Activated CD4-positive, alpha-beta T cell treated with anti-CD3 and anti-CD28 coated beads, Interleukin-2, Interleukin-4, amounts not matched to agents 100 ng/mL and 50 ng/mL, durations not matched to agents 16 hours and 8 hours (primary cell): ENCODE measurements around the gene MEA1.

ENCODE experiments used
- DNase-seq: peaks from one replicate; pipeline ENCODE4 v3.0.0-alpha.2; 2020; ENCODE audit warnings: low spot score

The MEA1 gene

GRCh38 chr6:43038727-43039126 is 25.0 kb upstream of the MEA1 start:
- no peak for DNase-seq

- DNase-seq = no peak
These were observed 24.0 kb upstream of the MEA1 start for GRCh38 chr6:43037706-43038105.

- DNase-seq = no peak
These were observed 23.5 kb upstream of the MEA1 start for GRCh38 chr6:43037197-43037596.

- DNase-seq = no peak
These were observed 23.0 kb upstream of the MEA1 start for GRCh38 chr6:43036712-43037111.

GRCh38 chr6:43035495-43036194 is 21.9 kb upstream of the MEA1 start:
- no peak for DNase-seq

- DNase-seq = no peak
These were observed 20.4 kb upstream of the MEA1 start for GRCh38 chr6:43034190-43034525.

GRCh38 chr6:43033496-43034189 is 19.9 kb upstream of the MEA1 start:
- DNase-seq = no peak

- DNase-seq = no peak
These were observed 18.6 kb upstream of the MEA1 start for GRCh38 chr6:43032326-43032725.

- no peak for DNase-seq
These were observed 15.4 kb upstream of the MEA1 start for GRCh38 chr6:43029120-43029519.

GRCh38 chr6:43026365-43026764 is 12.6 kb upstream of the MEA1 start:
- no peak for DNase-seq

- DNase-seq = peak; percentile 48
These were observed 10.7 kb upstream of the MEA1 start for GRCh38 chr6:43024436-43024835.

- DNase-seq = peak; percentile 81
These were observed 7.7 kb upstream of the MEA1 start, which contains the start of gene RRP36 for GRCh38 chr6:43021270-43022047. RRP36 (plus strand) TSS chr6:43021623; CDS start chr6:43021655, 32 bp downstream.

- DNase-seq = no peak
These were observed 7.1 kb upstream of the MEA1 start for GRCh38 chr6:43020847-43021246.

GRCh38 chr6:43020052-43020705 is 6.4 kb upstream of the MEA1 start:
- no peak for DNase-seq

- no peak for DNase-seq
These were observed 5.4 kb upstream of the MEA1 start for GRCh38 chr6:43019152-43019551.

- DNase-seq = no peak
These were observed 3.2 kb upstream of the MEA1 start for GRCh38 chr6:43016943-43017334.

GRCh38 chr6:43016176-43016942 is 2.6 kb upstream of the MEA1 start:
- DNase-seq = no peak

- no peak for DNase-seq
These were observed 726 bp upstream of the MEA1 start for GRCh38 chr6:43014434-43014909.

- DNase-seq = no peak
These were observed 476 bp downstream of the MEA1 start for GRCh38 chr6:43013097-43013842.

- no peak for DNase-seq
These were observed 1.4 kb downstream of the MEA1 start for GRCh38 chr6:43012364-43012763.

GRCh38 chr6:43011207-43011606 is 2.5 kb downstream of the MEA1 start:
- no peak for DNase-seq
